Frontal cortex (tissue), 4 donors: ENCODE results near the gene UBA52. TPM values are rescaled to one million over a fixed set of nuclear protein-coding genes. Genes with fewer than 3 reads are reported as not detected.
A peak's percentile ranks its signal among the peaks of the same experiment; 100 is the strongest.

Experiments
- DNase-seq, 2 donors: peaks; one replicate each; pipeline ENCODE4 v3.0.0; 2012; ENCODE audit warnings: low spot score in 2 of 2
- FAIRE-seq: peaks from 2 replicates; lab custom pipeline; 2012; peaks lifted over from hg19 to GRCh38; lab: Jason Lieb, UNC
- total RNA-seq: library from RNA; depleted of rRNA; stranded (reverse); fragments of >200 nt; gene quantifications from one replicate; pipeline ENCODE4 v1.2.3, GENCODE V29; 2014
- donor health status: control.
- donor health status: control.
- donor health status: control.

Gene UBA52
- total RNA-seq, 1 donor from 2014 or later = 742 TPM

DNA sequence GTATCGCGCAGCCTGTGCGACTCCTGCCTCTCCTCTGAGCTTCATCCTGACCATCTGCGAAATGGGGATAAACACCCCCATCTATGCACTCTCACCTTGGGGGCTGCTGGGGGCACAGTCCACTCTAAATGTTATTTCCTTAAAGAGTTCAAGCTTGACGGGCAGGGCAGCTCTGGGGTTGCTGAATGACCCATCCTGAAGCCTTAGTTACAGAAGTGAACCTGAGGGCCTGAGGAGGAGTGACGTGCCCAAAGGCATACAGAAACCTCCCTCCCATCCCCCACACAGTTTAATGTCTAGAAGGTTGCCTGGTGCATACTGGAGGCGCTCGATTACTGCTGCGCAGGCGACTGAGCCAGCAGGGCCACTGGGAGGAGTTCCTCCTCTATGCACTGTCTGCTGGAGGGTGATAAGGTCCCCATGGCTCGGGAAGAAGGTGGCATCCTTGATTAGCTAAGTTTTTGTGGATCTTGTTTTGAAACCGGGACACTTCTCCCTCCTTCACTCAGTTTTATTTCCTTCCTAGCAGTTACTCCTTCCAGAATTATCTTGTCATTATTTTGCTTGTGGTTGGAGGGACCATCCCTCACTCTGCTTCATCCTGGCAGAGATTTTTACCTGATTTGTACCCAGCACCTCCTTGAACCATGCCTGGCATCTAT lies 27.7 kb upstream of the UBA52 start:
- peak in 1 of 2 donors; percentile 52 for DNase-seq
- FAIRE-seq = no peak

DNA sequence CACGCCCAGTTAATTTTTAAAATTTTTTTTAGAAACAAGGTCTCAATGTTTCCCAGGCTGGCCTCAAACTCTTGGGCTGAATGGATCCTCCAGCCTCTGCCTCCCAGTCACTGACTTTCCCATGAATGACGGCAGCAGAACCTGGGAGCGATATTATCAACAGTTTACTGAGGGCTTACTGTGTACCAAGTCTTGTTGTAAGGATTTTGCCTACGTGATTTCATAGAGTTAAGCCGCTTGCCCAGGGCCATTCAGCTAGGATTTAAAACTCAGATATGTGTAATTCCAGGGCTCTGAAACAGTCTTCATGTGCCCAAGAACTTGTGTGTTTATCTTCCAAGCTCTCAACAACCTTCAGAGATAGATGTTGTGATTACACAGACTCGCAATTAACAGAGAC lies 20.0 kb upstream of the UBA52 start:
- FAIRE-seq (no peak), DNase-seq (no peak)

DNA sequence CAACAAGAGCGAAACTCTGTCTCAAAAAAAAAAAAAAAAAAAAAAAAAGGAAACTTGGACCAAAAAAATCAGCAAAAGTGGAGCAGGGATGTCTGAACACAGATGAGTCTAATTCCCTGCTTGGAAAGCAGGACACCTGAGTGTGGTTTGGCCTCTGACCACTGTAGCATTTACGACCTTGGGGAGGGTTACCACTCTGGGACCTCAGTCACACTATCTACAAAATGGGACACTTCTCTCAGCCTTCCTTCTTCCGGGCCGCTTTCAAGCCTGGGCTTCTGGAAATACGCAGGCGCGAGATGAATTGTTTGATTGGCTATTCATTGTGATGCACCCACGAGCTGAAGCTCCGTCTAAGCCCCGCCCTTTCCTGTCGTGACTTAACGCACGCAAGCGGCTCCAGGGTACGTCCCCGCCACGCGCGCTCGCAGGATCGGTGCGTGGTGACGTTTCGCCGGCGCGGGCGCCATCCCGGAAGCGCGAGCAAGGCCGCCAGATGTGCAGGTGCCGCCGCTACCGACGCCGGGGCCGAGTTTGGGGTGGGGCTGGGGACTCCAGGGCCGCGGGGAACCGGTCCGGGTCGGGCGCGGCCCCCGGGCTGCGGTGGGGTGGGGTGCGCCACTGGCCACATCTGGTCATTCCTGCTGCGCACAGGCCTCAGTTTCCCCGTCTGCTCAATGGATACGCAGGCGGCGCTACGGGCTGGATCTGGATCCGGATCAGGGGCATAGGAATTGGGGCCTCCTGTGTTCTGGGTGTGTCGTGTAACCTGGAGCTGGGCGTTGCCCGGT lies 14.1 kb upstream of the UBA52 start, which contains the start of gene KXD1:
Gene KXD1 (plus strand): TSS at position 460 of the 791 bp plus-strand sequence. CDS start 4,187 bp downstream, outside the sequence.
- peak; percentile 26 for FAIRE-seq

DNA sequence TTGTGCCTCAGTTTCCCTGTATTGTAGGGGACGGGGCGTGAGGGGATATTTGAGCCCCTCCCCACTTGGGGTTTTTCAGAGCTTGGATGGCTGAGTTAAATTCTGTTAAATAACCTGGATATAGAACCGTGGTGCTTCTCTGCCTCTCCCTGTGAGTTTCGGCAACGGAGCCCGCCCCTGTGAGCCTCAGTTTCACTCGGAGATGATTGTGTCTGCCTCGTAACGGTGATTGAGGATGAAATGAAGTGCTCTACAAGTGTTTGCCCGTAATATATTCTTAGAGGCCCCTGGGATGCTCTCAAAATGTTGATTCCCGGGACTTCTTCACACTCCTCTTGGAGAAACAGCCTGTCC lies 13.5 kb upstream of the UBA52 start:
- no peak for FAIRE-seq
- no peak for DNase-seq

More for the DNA sequence above, 14.1 kb upstream of the UBA52 start, which contains the start of gene KXD1:
- peak; percentile 95 to 97 for DNase-seq

DNA sequence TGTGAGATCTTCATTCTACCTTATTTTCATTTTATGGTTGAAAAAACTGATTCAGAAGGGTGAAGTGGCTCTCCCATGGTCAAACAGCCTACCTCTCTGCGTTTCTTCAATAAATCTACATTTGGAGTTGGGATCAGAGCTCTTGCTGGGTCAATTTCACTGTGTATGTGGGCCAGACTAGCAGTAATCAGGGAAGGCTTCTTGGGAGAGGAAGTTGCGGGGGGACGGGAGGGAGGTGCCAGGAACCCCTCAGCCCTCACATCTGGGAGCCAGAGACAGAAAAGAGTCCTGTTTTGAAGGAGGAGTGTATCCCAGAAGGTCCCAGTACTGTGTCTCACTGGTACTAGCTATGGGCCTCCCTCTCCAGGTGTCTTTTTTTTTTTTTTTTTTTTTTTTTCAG lies 13.1 kb upstream of the UBA52 start:
- DNase-seq (no peak), FAIRE-seq (no peak)

DNA sequence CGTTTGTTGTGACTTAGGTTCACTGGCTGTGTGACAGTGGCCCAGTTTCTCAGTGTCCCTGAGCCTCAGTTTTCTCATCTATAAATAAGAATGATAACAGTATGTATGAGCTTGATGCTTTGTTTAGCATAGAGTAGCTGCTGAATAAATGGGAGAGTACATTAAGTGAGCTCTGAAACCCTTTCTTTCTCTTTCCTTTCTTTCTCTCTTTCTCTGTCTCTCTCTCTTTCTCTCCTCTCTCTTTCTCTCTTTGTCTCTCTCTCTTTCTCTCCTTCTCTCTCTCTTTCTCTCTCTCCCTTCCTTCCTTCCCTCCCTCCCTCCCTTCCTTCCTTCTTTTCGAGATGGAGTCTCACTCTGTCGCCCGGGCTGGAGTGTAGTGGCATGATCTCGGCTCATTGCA lies 12.0 kb upstream of the UBA52 start:
- no peak for FAIRE-seq
- DNase-seq = no peak

DNA sequence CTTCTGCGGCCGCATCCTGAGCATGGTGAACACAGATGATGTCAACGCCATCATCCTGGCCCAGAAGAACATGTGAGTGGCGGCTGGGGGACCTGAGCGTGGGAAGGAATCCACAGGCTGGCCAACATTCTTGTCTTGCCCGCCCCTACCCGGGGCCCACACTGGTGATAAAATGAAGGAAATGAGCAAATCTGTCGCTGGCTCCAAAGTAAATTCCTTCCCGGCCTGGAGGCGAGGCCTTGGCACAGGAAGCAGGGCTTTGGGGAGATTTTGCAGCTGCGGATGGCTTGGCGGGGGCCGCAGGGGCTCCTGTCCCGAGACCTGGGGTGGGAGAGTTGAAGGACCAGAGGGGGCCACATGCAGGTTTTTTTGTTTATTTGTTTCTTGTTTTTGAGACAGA lies 9.6 kb upstream of the UBA52 start:
- FAIRE-seq (no peak), DNase-seq (no peak)

DNA sequence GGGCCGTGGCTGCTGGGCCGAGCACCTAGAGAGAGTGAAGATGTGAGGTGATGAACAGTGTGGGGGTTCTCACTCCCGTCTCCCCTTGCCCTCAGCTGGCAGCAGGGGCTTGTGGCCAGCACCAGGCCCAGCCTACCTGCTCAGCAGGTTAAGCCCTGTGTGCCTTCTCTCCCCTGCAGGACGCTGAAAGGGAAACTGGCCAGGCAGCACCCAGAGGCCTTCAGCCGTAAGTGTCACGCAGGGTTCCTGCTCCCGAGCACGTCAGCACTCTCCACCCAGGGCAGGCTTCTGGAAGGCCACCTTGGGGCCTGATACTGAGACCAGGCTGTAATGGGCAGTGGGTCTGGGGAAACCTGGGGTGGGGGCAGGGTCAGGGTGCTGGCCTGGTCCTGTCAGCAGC lies 4.7 kb upstream of the UBA52 start:
- no peak for DNase-seq
- no peak for FAIRE-seq

DNA sequence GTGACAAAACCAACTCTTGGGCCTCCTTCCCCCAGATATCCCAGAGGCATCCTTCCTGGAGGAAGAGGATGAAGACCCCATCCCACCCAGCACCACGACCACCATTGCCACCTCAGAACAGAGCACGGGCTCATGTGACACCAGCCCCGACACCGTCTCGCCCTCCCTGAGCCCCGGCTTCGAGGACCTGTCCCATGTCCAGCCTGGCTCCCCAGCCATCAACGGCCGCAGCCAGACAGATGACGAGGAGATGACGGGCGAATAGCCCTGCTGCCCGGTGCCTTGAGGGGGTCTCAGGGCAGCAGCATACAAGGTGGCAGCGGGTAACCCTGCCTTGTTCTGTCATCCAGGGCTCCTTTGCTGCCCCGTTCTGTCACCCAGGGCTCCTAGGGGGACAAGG lies 3.3 kb upstream of the UBA52 start:
- DNase-seq = no peak
- no peak for FAIRE-seq

DNA sequence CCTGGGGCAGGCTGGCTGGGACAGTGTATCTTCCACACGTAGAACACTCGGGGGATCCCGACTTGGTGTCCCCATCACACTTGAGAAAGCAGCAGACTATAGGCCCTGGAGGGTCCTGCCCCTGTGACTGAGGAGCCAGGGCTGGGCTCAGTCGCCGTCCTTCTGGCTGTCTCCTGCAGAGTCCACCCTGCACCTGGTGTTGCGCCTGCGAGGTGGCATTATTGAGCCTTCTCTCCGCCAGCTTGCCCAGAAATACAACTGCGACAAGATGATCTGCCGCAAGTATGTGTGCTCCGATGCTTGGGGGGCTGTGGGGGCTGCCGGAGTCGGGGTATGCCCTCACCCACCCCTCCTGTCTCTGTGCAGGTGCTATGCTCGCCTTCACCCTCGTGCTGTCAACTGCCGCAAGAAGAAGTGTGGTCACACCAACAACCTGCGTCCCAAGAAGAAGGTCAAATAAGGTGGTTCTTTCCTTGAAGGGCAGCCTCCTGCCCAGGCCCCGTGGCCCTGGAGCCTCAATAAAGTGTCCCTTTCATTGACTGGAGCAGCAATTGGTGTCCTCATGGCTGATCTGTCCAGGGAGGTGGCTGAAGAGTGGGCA lies 3.1 kb downstream of the UBA52 start:
- no peak for FAIRE-seq
- no peak for DNase-seq

DNA sequence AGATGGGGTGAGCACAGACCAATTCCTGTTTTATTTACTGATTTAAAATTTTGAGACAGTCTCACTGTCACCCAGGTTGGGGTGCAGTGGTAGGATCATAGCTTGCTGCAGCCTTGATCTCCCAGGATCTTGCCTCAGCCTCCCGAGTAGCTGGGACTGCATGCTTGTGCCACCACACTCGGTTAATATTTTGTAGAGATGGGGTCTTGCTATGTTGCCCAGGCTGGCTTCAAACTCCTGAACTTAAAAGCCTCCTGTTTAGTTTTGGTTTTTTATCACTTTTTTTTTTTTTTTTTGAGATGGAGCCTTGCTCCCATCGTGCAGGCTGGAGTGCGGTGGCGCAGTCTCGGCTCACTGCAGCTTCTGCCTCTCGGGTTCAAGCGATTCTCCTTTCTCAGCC lies 4.7 kb downstream of the UBA52 start:
- no peak for DNase-seq
- no peak for FAIRE-seq

DNA sequence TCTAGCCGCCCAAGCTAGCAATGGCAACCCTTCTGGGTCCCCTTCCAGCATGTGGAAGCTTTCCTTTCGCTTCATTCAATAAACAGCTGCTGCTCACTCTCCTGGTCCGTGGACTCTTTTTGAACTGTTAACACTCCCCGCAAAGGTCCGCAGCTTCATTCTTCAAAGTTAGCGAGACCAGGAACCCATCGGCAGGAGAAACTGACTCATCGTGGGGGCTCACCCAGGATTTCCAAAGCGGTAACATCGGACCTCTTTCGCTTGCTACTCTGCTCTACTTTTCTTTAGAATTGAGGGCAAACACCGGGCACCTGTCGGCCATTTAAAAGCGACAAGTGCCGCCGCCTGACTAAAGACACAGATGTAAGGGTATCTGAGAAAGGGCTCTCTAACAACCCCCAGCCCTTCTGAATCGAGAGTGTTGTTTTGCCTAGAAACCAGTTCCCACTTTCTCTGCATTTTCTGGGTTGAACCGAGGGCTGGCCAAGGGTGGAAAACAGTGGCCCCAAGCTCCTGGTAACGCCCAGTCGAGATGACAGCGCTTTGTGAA lies 5.8 kb downstream of the UBA52 start:
- DNase-seq (no peak), FAIRE-seq (no peak)

DNA sequence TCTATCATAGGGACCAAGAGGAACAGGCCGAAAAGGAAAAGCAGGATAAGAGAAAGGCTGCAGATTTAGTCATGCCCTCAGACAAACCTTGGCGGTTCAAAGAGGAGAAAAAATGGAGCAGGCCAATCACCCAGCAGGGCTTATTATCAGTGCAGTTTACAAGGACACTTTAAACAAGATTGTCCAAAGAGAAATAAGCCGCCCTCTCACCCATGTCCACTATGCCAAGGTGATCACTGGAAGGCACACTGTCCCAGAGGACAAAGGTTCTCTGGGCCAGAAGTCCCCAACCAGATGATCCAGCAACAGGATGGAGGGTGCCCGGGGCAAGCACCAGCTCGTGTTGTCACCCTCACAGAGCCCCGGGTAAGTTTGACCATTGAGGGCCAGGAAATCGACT lies 8.7 kb downstream of the UBA52 start:
- no peak for DNase-seq
- no peak for FAIRE-seq

DNA sequence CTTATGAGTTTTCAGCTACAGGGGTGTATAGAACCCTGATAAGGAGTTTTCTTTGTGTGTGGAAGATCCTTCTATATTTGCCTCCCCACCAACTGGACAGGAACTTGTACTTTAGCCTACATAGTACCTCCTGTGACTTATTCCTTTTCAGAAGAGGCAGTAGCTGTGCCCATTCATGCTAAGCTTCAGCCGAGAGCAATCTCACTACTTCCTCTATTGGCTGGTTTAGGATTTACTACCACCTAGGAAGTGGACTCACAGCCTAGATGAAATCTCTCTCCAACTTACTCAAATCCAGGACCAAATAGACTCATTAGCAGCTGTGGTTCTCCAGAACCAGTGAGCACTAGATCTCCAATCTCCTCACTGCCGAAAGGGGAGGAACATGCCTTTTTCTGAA lies 14.6 kb downstream of the UBA52 start:
- no peak for FAIRE-seq
- no peak for DNase-seq

DNA sequence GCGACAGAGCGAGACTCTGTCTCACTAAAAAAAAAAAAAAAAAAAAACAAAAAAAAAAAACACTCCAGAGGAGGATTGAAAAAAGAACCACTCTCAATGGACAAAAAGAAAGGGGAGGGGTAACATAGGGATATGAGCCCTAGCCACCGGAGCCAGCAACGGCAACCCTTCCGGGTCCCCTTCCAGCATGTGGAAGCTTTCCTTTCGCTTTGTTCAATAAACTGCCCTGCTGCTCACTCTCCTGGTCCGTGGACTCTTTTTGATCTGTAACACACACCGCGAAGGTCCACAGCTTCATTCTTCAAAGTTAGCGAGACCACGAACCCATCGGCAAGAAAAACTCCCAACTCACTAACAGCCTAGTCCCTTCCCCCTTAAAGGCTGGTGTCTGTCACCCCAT lies 15.9 kb downstream of the UBA52 start:
- no peak for FAIRE-seq
- no peak for DNase-seq

DNA sequence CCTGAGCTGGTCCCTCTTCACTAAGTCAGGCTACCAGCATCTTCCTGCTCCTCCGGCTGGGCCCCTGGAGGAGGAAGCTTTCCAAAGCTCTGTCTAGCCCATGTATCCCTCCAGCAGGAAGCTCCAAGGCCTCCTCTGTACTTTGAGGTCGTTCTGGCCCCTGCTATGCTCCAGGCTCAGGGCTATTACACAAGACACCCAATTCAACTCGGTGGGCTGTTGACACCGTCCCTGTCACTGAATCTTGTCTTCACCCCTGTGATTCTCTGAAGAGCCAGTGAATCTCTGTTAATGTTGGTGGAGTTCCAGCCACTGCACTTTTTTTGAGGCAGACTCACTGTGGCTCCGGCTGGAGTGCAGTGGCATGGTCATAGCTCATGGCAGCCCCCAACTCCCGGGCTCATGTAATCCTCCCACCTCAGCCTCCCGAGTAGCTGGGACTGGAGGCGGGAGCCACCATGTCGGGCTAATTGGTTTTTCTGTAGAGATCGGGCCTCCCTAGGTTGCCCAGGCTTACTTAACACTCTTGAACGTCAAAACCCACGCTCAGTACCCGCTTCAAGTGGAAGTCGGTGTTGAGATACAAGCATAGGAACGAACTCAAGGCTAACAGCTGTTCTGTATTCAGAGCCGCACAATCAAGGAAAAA lies 16.4 kb downstream of the UBA52 start:
- DNase-seq (no peak), FAIRE-seq (no peak)

DNA sequence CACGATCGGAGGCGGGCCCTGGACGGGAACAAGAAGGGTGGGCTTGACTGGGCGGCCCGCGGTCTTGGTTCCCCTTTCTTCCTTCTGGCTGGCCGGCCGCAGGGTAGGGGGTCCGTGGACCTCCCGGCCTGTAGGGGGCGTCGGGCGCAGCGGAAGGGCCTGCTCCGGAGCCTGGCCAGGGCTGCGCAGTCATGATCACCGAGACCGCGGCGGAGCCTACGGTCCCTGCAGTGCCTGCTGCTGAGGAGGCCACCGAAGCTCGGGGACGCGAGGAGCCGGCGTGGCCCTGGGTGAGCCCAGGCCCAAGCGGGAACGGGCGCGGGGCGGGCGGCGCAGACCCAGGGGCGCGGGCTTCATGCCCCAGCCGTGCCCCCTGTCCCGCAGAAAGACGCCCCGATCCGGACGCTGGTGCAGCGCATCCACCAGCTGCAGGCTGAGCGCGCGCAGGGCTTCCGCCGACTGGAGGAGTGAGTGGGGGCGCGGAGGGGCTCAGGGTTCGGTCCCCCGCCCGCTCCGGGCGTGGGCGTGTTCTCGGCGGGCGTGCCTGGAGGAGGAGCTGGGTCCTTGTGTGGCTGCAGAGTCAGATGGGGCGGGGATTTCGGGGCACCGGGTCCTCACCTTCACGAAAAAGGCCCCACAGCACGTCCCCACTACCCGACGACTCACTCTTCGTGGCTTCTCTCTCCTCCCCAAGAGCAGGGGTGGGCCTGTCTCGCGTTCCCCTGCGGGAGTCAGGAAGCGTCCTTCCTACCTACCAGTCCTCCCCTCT lies 17.1 kb downstream of the UBA52 start, which contains the start of gene REX1BD:
Gene REX1BD (plus strand): TSS at position 188 of the 769 bp plus-strand sequence. CDS start 4 bp downstream, at position 192.
- peak; percentile 76 to 81 for DNase-seq
- no peak for FAIRE-seq

DNA sequence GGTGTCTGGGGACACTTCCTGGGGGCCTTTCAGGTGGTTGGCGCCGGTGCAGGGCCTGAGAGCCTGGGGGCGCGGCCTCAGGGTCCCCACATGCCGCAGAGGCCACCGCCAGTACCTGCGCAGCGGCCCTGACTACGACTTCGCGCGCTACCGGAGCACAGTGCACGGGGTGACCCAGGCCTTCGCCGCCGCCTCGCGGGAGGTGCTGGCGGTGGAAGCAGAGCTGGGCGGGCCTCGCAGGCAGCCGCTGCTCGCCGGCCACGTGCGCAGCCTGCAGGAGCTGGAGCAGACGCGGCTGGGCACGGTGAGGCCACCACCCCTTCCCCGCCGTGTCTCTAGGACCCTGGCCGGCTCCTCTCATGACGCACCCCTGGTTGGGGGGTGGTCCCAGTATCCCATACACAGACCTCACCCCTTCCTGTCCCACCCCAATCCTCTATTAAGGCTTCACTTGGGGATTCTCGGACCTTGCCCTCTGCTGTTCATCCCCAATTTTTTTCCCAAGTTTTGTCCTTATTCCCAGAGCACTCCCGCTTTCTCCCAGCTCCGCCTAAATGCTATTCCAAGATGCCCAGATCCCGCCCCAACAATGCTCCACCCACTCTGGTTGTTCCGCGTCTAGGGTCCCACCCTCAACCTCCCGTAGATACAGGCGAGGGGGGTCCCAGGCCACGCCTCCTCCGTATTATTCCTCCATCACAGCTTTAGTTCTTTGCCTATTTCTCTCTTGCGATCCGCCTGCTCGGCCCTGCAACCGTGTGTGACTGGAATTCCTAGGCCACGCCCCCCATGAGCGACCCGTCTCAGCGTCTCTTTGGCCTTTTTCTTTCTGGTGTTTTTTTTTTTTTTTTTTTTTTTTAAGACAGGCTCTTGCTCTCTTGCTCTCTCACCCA lies 18.0 kb downstream of the UBA52 start:
- DNase-seq (peak; percentile 43 to 46), FAIRE-seq (no peak)
